BE2C (cell line): ENCODE results near the gene OSMR. TPM values are rescaled to one million over a fixed set of nuclear protein-coding genes. Genes with fewer than 3 reads are reported as not detected.

Experiments used
- DNase-seq: peaks from one replicate; pipeline ENCODE4 v3.0.0-alpha.2; 2020
- H3K27me3 ChIP-seq: fragments of 250-450 bp; sonication (Bioruptor Pico); 2 replicates; pipeline ENCODE4 v1.5.1; 2020; ENCODE audit warnings: mild to moderate bottlenecking
- H3K36me3 ChIP-seq: fragments of 250-450 bp; sonication (Bioruptor Pico); 2 replicates; pipeline ENCODE4 v1.5.1; 2020; ENCODE audit warnings: mild to moderate bottlenecking
- H3K4me1 ChIP-seq: fragments of 250-450 bp; sonication (Bioruptor Pico); 2 replicates; pipeline ENCODE4 v1.5.1; 2020
- H3K4me3 ChIP-seq: 2 replicates; pipeline ENCODE4 v1.5.1; 2011; ENCODE audit warnings: low read depth, low read length
- H3K9me3 ChIP-seq: fragments of 250-450 bp; sonication (Bioruptor Pico); 2 replicates; pipeline ENCODE4 v1.5.1; 2020
- CTCF ChIP-seq: IDR thresholded peaks from 2 replicates; pipeline ENCODE4 v1.5.1; 2012; ENCODE audit warnings: mild to moderate bottlenecking, low read depth, low read length
- polyA plus RNA-seq: library from polyadenylated mRNA; unstranded; fragments of >200 nt; gene quantifications from one replicate; pipeline ENCODE4 v1.2.1, GENCODE V29; 2012; ENCODE audit warnings: low read depth, missing spikeins; ENCODE audit not compliant: insufficient read length, insufficient read depth

OSMR gene
- polyA plus RNA-seq = not detected

GRCh38 chr5:38845526-38846378 lies at the start of gene OSMR:
Gene OSMR (plus strand): TSS chr5:38846012. CDS start chr5:38869045, 23,033 bp downstream.
- Histone ChIP-seq H3K27me3 (peaks cover 67% of the 10 kb centered on the region), H3K4me3 (peak within 1 kb of the TSS; percentile 41), H3K36me3 (no peaks in the 10 kb centered on the region), H3K4me1 (no peaks in the 10 kb centered on the region), H3K9me3 (no peaks in the 10 kb centered on the region)
- no peak for TF ChIP-seq CTCF
- DNase-seq = no peak

- Histone ChIP-seq H3K27me3 (no peaks in the 10 kb centered on the region), H3K4me3 (no peak overlapping the region)
- DNase-seq = no peak
Observed at GRCh38 chr5:38796742-38797108, 49.1 kb upstream of the OSMR start.

GRCh38 chr5:38797838-38798237 lies 48.0 kb upstream of the OSMR start:
- Histone ChIP-seq H3K27me3 (no peaks in the 10 kb centered on the region), H3K9me3 (no peaks in the 10 kb centered on the region), H3K36me3 (no peaks in the 10 kb centered on the region), H3K4me3 (no peak overlapping the region), H3K4me1 (no peaks in the 10 kb centered on the region)
- DNase-seq = no peak
- TF ChIP-seq CTCF = no peak

More at GRCh38 chr5:38796742-38797108, 49.1 kb upstream of the OSMR start:
- Histone ChIP-seq H3K4me1 (no peaks in the 10 kb centered on the region), H3K9me3 (no peaks in the 10 kb centered on the region), H3K36me3 (no peaks in the 10 kb centered on the region)
- no peak for TF ChIP-seq CTCF

- no peaks in the 10 kb centered on the region for H3K36me3 ChIP-seq
- no peaks in the 10 kb centered on the region for H3K27me3 ChIP-seq
- no peak for DNase-seq
- H3K4me3 ChIP-seq = no peak overlapping the region
- TF ChIP-seq CTCF = no peak
- H3K4me1 ChIP-seq = no peaks in the 10 kb centered on the region
- no peaks in the 10 kb centered on the region for H3K9me3 ChIP-seq
Observed at GRCh38 chr5:38799556-38800377, 46.0 kb upstream of the OSMR start.

- Histone ChIP-seq H3K36me3 (no peaks in the 10 kb centered on the region), H3K27me3 (no peaks in the 10 kb centered on the region), H3K9me3 (no peaks in the 10 kb centered on the region), H3K4me3 (no peak overlapping the region), H3K4me1 (no peaks in the 10 kb centered on the region)
- no peak for DNase-seq
- TF ChIP-seq CTCF = no peak
Observed at GRCh38 chr5:38800515-38800914, 45.3 kb upstream of the OSMR start.
